ENCODE data around the gene USP11. TPM values are rescaled to one million over a fixed set of nuclear protein-coding genes. Genes with fewer than 3 reads are reported as not detected.

The USP11 gene
- total and polyA plus RNA-seq, 2 experiments from 2014 or later = 120 to 337 TPM

DNA sequence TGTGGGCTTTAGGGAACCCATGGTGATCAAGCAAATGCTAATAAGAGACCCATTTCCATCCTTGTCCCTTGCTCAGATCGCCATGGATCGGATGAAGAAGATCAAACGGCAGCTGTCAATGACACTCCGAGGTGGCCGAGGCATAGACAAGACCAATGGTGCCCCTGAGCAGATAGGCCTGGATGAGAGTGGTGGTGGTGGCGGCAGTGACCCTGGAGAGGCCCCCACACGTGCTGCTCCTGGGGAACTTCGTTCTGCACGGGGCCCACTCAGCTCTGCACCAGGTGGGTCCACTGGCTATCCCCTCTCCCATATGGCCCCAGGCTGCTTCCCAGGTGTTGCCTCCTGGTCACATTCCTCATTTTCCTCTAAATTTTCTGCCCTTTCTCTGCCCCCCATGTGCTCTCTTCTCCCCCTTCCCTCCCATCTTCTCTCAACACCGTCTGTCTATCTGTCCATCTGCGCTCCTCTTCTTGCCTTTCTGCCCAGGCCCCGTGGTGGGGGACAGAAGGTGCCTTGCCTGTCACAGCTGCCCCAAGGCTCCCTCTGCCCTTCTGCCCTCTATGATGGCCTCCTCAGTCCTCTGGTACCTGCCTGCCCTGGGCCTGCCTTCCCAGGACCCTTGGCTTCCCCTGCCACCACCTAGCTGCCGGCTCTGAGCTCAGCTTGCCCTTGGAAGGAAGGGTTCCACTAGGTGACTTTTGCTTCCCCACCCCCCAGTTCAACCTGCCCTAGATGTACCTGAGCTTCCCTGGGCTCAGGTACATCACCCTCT, 9.1 kb upstream of the USP11 start:
- Histone ChIP-seq H3K4me1 (ENCODE audit: low read depth) (peaks cover 11% of the 10 kb centered on the region), H3K4me3 (no peak overlapping the region), H3K27me3 (no peaks in the 10 kb centered on the region), H3K36me3 (peaks cover 50% of the 10 kb centered on the region), H3K27ac (no peak overlapping the region), H3K9me3 (ENCODE audit: low read depth) (no peaks in the 10 kb centered on the region)
- DNase-seq (ENCODE audit: low read depth in 1 of 2, low spot score in 1 of 2) = no peak
- TF ChIP-seq, protein P1, sequence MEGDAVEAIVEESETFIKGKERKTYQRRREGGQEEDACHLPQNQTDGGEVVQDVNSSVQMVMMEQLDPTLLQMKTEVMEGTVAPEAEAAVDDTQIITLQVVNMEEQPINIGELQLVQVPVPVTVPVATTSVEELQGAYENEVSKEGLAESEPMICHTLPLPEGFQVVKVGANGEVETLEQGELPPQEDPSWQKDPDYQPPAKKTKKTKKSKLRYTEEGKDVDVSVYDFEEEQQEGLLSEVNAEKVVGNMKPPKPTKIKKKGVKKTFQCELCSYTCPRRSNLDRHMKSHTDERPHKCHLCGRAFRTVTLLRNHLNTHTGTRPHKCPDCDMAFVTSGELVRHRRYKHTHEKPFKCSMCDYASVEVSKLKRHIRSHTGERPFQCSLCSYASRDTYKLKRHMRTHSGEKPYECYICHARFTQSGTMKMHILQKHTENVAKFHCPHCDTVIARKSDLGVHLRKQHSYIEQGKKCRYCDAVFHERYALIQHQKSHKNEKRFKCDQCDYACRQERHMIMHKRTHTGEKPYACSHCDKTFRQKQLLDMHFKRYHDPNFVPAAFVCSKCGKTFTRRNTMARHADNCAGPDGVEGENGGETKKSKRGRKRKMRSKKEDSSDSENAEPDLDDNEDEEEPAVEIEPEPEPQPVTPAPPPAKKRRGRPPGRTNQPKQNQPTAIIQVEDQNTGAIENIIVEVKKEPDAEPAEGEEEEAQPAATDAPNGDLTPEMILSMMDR (IDR thresholded peaks at IDR 0.05; ENCODE audit: low read depth, low read length) = no peak

DNA sequence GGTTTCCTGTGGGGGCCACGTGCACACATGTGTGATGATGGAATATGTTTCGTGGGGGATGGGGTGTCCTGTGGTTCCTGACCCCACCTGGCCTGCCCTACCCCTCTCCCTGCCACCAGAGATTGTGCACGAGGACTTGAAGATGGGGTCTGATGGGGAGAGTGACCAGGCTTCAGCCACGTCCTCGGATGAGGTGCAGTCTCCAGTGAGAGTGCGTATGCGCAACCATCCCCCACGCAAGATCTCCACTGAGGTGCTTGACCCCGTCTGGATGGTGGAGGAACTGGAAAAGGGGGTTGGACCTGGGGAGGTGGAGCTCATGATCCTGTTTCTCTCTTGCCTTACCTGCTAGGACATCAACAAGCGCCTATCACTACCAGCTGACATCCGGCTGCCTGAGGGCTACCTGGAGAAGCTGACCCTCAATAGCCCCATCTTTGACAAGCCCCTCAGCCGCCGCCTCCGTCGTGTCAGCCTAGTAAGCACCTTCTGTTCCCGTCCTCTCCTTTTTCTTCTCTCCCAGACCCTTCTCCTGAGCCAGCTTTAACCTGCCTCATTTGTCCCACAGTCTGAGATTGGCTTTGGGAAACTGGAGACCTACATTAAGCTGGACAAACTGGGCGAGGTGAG, 8.4 kb upstream of the USP11 start:
- no peaks in the 10 kb centered on the region for H3K27me3 ChIP-seq
- H3K4me1 ChIP-seq (ENCODE audit: low read depth) = peaks cover 11% of the 10 kb centered on the region
- no peak for DNase-seq (ENCODE audit: low read depth in 1 of 2, low spot score in 1 of 2)
- peaks cover 53% of the 10 kb centered on the region for H3K36me3 ChIP-seq
- H3K9me3 ChIP-seq (ENCODE audit: low read depth) = no peaks in the 10 kb centered on the region
- H3K27ac ChIP-seq = no peak overlapping the region
- H3K4me3 ChIP-seq = no peak overlapping the region
- TF ChIP-seq, protein P1 (IDR thresholded peaks at IDR 0.05; ENCODE audit: low read depth, low read length) = no peak

DNA sequence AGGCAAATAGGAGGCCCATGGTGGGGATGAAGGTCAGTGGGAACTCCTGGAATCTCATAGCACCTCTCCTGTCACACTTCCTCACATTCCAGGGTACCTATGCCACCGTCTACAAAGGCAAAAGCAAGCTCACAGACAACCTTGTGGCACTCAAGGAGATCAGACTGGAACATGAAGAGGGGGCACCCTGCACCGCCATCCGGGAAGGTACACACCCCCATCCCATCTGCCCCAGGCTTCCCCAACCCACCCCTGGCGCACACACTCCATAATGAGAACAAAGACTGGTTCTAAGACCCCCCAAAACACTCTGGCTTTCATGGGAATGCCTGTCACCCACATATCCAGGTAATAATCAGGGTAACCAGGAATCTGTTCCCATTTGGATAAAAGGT, 7.9 kb upstream of the USP11 start:
- H3K36me3 ChIP-seq = peaks cover 53% of the 10 kb centered on the region
- TF ChIP-seq, protein P1 (IDR thresholded peaks at IDR 0.05; ENCODE audit: low read depth, low read length) = no peak
- H3K27me3 ChIP-seq = no peaks in the 10 kb centered on the region
- H3K4me1 ChIP-seq (ENCODE audit: low read depth) = peaks cover 10% of the 10 kb centered on the region
- no peak for DNase-seq (ENCODE audit: low read depth in 1 of 2, low spot score in 1 of 2)
- H3K27ac ChIP-seq = no peak overlapping the region
- no peak overlapping the region for H3K4me3 ChIP-seq
- no peaks in the 10 kb centered on the region for H3K9me3 ChIP-seq (ENCODE audit: low read depth)

DNA sequence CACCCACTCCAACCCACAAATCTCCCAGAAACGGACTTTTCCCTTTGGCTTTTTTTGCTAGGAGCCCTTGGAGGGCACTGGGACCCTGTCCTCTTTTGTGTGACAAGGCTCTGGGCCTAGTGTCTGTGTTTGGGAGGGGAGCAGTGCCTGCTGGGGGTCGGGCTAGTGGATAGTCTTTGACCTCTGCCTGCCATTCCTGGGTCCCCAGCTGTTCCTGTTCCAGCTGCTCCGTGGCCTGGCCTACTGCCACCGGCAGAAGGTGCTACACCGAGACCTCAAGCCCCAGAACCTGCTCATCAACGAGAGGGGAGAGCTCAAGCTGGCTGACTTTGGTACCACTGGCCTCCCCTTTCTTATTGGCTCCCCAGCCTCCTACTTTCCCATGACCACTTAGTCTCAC, 6.7 kb upstream of the USP11 start:
- Histone ChIP-seq H3K27me3 (no peaks in the 10 kb centered on the region), H3K36me3 (peaks cover 53% of the 10 kb centered on the region), H3K4me1 (ENCODE audit: low read depth) (no peaks in the 10 kb centered on the region), H3K9me3 (ENCODE audit: low read depth) (no peaks in the 10 kb centered on the region), H3K27ac (no peak overlapping the region), H3K4me3 (no peak overlapping the region)
- TF ChIP-seq, protein P1 (IDR thresholded peaks at IDR 0.05; ENCODE audit: low read depth, low read length) = no peak
- no peak for DNase-seq (ENCODE audit: low read depth in 1 of 2, low spot score in 1 of 2)

DNA sequence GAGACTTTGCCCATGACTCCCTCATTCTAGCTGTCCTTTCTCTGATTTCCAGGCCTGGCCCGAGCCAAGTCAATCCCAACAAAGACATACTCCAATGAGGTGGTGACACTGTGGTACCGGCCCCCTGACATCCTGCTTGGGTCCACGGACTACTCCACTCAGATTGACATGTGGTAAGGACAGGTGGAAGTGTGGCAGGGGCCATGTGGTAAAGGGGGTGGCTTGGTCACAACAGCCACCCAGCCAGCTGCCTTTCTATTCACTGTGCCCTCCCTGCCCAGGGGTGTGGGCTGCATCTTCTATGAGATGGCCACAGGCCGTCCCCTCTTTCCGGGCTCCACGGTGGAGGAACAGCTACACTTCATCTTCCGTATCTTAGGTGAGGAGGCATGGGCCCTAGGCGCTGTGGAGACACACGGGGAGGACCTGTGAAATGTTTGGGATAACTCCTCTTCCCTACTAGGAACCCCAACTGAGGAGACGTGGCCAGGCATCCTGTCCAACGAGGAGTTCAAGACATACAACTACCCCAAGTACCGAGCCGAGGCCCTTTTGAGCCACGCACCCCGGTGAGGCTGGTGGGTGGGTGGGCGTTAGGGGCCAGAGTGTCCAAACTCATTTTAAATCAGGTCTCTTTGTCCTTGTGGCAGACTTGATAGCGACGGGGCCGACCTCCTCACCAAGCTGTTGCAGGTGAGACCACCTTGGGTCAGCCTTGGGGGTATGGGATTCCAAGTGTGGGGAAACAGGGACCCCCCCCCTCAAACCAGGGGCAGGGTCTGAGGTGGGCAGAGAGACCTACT, 6.1 kb upstream of the USP11 start:
- H3K4me3 ChIP-seq = no peak overlapping the region
- no peaks in the 10 kb centered on the region for H3K27me3 ChIP-seq
- no peaks in the 10 kb centered on the region for H3K4me1 ChIP-seq (ENCODE audit: low read depth)
- no peaks in the 10 kb centered on the region for H3K9me3 ChIP-seq (ENCODE audit: low read depth)
- H3K27ac ChIP-seq = no peak overlapping the region
- TF ChIP-seq, protein P1 (IDR thresholded peaks at IDR 0.05; ENCODE audit: low read depth, low read length) = no peak
- DNase-seq (ENCODE audit: low read depth in 1 of 2, low spot score in 1 of 2) = no peak
- H3K36me3 ChIP-seq = peaks cover 53% of the 10 kb centered on the region
